Astrocyte (in vitro differentiated cells and primary cell): ENCODE data around the gene MEGF6. TPM values are rescaled to one million over a fixed set of nuclear protein-coding genes. Genes with fewer than 3 reads are reported as not detected.

Experiments used
- DNase-seq: peaks from one replicate; pipeline ENCODE4 v3.0.0-alpha.2; 2010; ENCODE audit warnings: low read depth
- FAIRE-seq: peaks from 2 replicates; lab custom pipeline; 2011; peaks lifted over from hg19 to GRCh38; lab: Jason Lieb, UNC
- H2AFZ ChIP-seq: 2 replicates; pipeline ENCODE4 v1.6.0; 2012; ENCODE audit warnings: low read depth, low read length, inconsistent platforms
- H3K27ac ChIP-seq: 2 replicates; pipeline ENCODE4 v1.5.1; 2011; ENCODE audit warnings: low read depth, low read length, inconsistent platforms
- H3K27me3 ChIP-seq: 2 replicates; pipeline ENCODE4 v1.6.0; 2011; ENCODE audit warnings: low read length, inconsistent platforms; ENCODE audit not compliant: insufficient read depth
- H3K36me3 ChIP-seq: 2 replicates; pipeline ENCODE4 v1.5.1; 2011; ENCODE audit warnings: low read length, inconsistent platforms; ENCODE audit not compliant: insufficient read depth
- H3K4me1 ChIP-seq: 2 replicates; pipeline ENCODE4 v1.5.1; 2011; ENCODE audit warnings: low read length, inconsistent platforms; ENCODE audit not compliant: insufficient read depth
- H3K4me2 ChIP-seq: 2 replicates; pipeline ENCODE4 v1.6.0; 2012; ENCODE audit warnings: low read length, inconsistent platforms
- H3K4me3 ChIP-seq: 2 replicates; pipeline ENCODE4 v1.5.1; 2011; ENCODE audit warnings: low read depth, mild to moderate bottlenecking, low read length, inconsistent platforms; ENCODE audit not compliant: insufficient read depth
- H3K79me2 ChIP-seq: 2 replicates; pipeline ENCODE4 v1.6.0; 2012; ENCODE audit warnings: mild to moderate bottlenecking, low read length, inconsistent platforms; ENCODE audit not compliant: insufficient read depth
- H3K9ac ChIP-seq: 2 replicates; pipeline ENCODE4 v1.6.0; 2012; ENCODE audit warnings: mild to moderate bottlenecking, low read length, inconsistent platforms
- H3K9me3 ChIP-seq: 2 replicates; pipeline ENCODE4 v1.5.1; 2012; ENCODE audit warnings: low read depth, mild to moderate bottlenecking, low read length, inconsistent platforms; ENCODE audit not compliant: insufficient read depth
- H4K20me1 ChIP-seq: 2 replicates; pipeline ENCODE4 v1.6.0; 2012; ENCODE audit warnings: low read length, inconsistent platforms; ENCODE audit not compliant: insufficient read depth
- H3K27ac Mint-ChIP-seq: one replicate; pipeline ENCODE4 v1.8.0; 2021; ENCODE audit warnings: mild to moderate bottlenecking, mixed read lengths; ENCODE audit not compliant: unreplicated experiment
- H3K27me3 Mint-ChIP-seq: one replicate; pipeline ENCODE4 v1.8.0; 2021; ENCODE audit warnings: low read depth, mixed read lengths; ENCODE audit not compliant: unreplicated experiment
- H3K36me3 Mint-ChIP-seq: one replicate; pipeline ENCODE4 v1.8.0; 2021; ENCODE audit warnings: low read depth, mixed read lengths; ENCODE audit not compliant: unreplicated experiment
- H3K4me1 Mint-ChIP-seq: one replicate; pipeline ENCODE4 v1.8.0; 2021; ENCODE audit warnings: low read depth, mixed read lengths; ENCODE audit not compliant: unreplicated experiment
- H3K4me3 Mint-ChIP-seq: one replicate; pipeline ENCODE4 v1.8.0; 2021; ENCODE audit warnings: mild to moderate bottlenecking, moderate library complexity, mixed read lengths; ENCODE audit not compliant: unreplicated experiment
- H3K9me3 Mint-ChIP-seq: one replicate; pipeline ENCODE4 v1.8.0; 2021; ENCODE audit warnings: mild to moderate bottlenecking, mixed read lengths; ENCODE audit not compliant: unreplicated experiment
- EZH2 ChIP-seq: IDR thresholded peaks from 2 replicates; pipeline ENCODE4 v1.6.1; 2012; ENCODE audit warnings: mild to moderate bottlenecking, low read length, inconsistent platforms; ENCODE audit not compliant: insufficient read depth
- total RNA-seq: library from RNA; stranded (reverse); gene quantifications from 2 replicates; pipeline ENCODE4 v1.2.1, GENCODE V29; 2021
- TF ChIP-seq, protein P1 (sequence below): IDR thresholded peaks from 2 replicates; pipeline ENCODE4 v1.5.1; 2011; ENCODE audit warnings: low read depth, mild to moderate bottlenecking, inconsistent platforms, low read length, moderate library complexity; ENCODE audit not compliant: insufficient read depth

The MEGF6 gene
- total RNA-seq, 1 donor from 2014 or later = 14.8 TPM

DNA sequence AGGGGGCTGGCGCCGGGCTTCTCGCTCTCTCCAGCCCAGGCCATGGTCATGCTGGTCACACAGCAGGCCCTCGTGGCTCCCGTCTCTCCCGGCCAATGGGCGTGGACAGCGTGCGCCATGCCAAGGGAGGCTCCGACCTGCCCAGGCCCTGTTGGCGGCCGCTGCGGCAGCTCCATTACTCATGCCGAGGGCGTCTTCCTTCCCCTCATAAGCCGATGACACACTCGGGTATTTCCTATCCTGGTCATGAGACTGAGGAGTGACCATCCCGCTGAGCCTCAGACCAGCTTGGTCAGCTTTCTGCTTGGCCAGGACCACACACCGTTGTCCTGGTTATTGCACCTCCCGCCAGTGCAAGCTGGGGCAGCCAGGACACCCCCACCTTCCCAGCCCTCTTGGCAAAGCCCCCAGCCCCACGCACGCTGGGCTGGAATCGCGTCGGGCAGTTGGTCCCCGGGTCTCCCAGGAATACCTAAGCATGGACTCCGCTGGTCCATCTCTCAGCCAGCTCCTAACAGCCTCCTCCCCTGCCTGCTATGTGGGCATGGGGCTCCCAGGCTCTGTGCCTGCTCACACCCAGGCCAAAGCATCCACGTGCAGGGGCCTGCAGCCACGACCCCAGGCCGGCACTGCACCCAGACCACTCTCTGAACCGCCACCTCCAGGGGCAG lies 107.0 kb downstream of the MEGF6 start:
- no peaks in the 10 kb centered on the region for H3K79me2 ChIP-seq
- no peaks in the 10 kb centered on the region for H3K27me3 ChIP-seq
- H3K27ac ChIP-seq = peak overlapping the region; percentile 57
- H3K4me1 ChIP-seq = peaks cover 16% of the 10 kb centered on the region
- H3K9me3 ChIP-seq = no peaks in the 10 kb centered on the region
- peaks cover 6% of the 10 kb centered on the region for H3K36me3 Mint-ChIP-seq
- H3K4me3 Mint-ChIP-seq = no peak overlapping the region
- no peak overlapping the region for H3K27ac Mint-ChIP-seq
- peaks cover 5% of the 10 kb centered on the region for H3K9me3 Mint-ChIP-seq
- H3K27me3 Mint-ChIP-seq = peaks cover 17% of the 10 kb centered on the region
- H3K36me3 ChIP-seq = no peaks in the 10 kb centered on the region
- H3K4me3 ChIP-seq = no peak overlapping the region
- H4K20me1 ChIP-seq = peaks cover 4% of the 10 kb centered on the region
- FAIRE-seq (peak; percentile 76), DNase-seq (peak; percentile 89)
- no peaks in the 10 kb centered on the region for H3K4me1 Mint-ChIP-seq
- peak overlapping the region; percentile 53 for H3K9ac ChIP-seq
- H2AFZ ChIP-seq = peak overlapping the region; percentile 9
- H3K4me2 ChIP-seq = peak overlapping the region; percentile 62
- TF ChIP-seq, protein P1, sequence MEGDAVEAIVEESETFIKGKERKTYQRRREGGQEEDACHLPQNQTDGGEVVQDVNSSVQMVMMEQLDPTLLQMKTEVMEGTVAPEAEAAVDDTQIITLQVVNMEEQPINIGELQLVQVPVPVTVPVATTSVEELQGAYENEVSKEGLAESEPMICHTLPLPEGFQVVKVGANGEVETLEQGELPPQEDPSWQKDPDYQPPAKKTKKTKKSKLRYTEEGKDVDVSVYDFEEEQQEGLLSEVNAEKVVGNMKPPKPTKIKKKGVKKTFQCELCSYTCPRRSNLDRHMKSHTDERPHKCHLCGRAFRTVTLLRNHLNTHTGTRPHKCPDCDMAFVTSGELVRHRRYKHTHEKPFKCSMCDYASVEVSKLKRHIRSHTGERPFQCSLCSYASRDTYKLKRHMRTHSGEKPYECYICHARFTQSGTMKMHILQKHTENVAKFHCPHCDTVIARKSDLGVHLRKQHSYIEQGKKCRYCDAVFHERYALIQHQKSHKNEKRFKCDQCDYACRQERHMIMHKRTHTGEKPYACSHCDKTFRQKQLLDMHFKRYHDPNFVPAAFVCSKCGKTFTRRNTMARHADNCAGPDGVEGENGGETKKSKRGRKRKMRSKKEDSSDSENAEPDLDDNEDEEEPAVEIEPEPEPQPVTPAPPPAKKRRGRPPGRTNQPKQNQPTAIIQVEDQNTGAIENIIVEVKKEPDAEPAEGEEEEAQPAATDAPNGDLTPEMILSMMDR = no peak
- no peak for TF ChIP-seq EZH2

DNA sequence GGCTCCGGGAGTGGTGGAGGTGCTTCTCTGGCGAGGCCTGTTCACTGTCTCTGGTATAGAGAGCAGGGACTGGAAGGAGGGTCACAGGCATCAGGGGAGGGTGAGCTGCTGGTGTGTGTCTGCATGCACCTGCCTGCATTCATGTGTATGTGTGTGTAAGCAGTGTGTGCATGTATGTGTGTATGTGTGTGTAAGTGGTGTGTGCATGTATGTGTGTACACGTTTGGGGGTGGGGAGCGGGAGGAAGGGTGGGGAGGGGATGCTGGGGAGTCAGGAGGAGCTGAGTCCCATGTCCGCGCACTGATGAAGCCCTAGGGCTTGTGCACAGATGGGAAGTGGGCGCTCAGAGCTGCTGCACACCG lies 107.8 kb downstream of the MEGF6 start:
- no peak overlapping the region for H3K4me3 Mint-ChIP-seq
- H4K20me1 ChIP-seq = peaks cover 4% of the 10 kb centered on the region
- H3K4me2 ChIP-seq = peak overlapping the region; percentile 16
- peak overlapping the region; percentile 43 for H3K27ac ChIP-seq
- no peaks in the 10 kb centered on the region for H3K79me2 ChIP-seq
- no peaks in the 10 kb centered on the region for H3K4me1 Mint-ChIP-seq
- no peak overlapping the region for H3K27ac Mint-ChIP-seq
- H3K9ac ChIP-seq = no peak overlapping the region
- H3K9me3 Mint-ChIP-seq = peaks cover 5% of the 10 kb centered on the region
- TF ChIP-seq, protein P1 = no peak
- TF ChIP-seq EZH2 = no peak
- no peaks in the 10 kb centered on the region for H3K27me3 ChIP-seq
- H3K4me3 ChIP-seq = no peak overlapping the region
- FAIRE-seq (no peak), DNase-seq (no peak)
- no peaks in the 10 kb centered on the region for H3K36me3 ChIP-seq
- H3K4me1 ChIP-seq = peaks cover 16% of the 10 kb centered on the region
- peaks cover 6% of the 10 kb centered on the region for H3K36me3 Mint-ChIP-seq
- H3K27me3 Mint-ChIP-seq = peaks cover 17% of the 10 kb centered on the region
- H3K9me3 ChIP-seq = no peaks in the 10 kb centered on the region
- H2AFZ ChIP-seq = no peak overlapping the region
